ENCODE measurements around the gene PPTC7. TPM values are rescaled to one million over a fixed set of nuclear protein-coding genes. Genes with fewer than 3 reads are reported as not detected.
"Not testable (repeated sequence)": the region's sequence is repeated elsewhere in the genome, so short reads cannot be mapped to it uniquely, and the experiment has no call there.

The PPTC7 gene
- total RNA-seq, 1 donor from 2014 or later, result 42.4 TPM

DNA sequence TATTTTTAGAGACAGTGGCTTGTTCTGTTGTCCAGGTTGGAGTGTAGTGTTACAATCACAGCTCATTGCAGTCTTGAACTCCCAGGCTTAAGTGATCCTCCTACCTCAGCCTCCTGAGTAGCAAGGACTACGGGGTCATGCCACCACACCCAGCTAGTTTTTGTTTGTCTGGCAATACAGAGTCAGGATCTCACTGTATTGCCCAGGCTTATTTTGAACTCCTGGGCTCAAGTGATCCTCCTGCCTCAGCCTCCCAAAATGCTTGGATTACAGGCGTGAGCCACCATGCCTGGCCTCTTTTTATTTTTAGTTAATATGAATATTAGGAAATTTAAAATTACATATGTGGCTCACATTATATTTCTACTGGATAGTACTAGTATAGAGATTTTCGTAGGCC, 28.9 kb downstream of the PPTC7 start:
- peaks cover 33% of the 10 kb centered on the region for H3K4me1 Mint-ChIP-seq (ENCODE audit: low read depth)
- H3K9me3 Mint-ChIP-seq, result peaks cover 11% of the 10 kb centered on the region
- peaks cover 50% of the 10 kb centered on the region for H3K36me3 Mint-ChIP-seq (ENCODE audit: low read depth)
- H3K27me3 Mint-ChIP-seq (ENCODE audit: low read depth), result no peaks in the 10 kb centered on the region
- intact Hi-C loops (cut with micrococcal nuclease), result loop anchor here (10.0 kb wide), 1 partner anchor 271 kb away; no protein-coding TSS in a partner anchor
- H3K4me3 Mint-ChIP-seq (ENCODE audit: low read depth), result no peak overlapping the region
- no peak for DNase-seq (ENCODE audit: low spot score)
- H3K27ac Mint-ChIP-seq, result peak overlapping the region; percentile 3

DNA sequence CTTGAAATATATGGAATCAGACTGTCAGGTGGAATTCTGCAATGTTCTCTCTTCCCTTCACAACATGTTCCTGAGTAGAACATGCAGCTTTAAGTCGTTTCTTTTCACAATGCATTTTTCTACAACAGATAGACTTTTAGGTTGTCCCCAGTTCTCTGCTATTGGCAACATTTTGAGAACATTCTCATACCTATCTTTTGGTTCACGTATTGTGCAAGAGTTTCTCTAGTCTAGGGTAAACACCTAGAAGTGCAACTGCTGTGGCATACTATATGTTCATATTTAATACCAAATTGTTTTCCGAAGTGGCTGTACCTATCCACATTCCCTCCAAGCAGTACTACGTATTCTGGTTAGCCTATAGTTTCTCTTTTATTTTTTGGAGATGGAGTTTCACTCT, 32.1 kb downstream of the PPTC7 start:
- Mint-ChIP-seq H3K27me3 (ENCODE audit: low read depth) (no peaks in the 10 kb centered on the region), H3K36me3 (ENCODE audit: low read depth) (peaks cover 46% of the 10 kb centered on the region), H3K9me3 (no peaks in the 10 kb centered on the region), H3K4me3 (ENCODE audit: low read depth) (no peak overlapping the region), H3K4me1 (ENCODE audit: low read depth) (peaks cover 43% of the 10 kb centered on the region), H3K27ac (peak overlapping the region; percentile 35)
- intact Hi-C loops (cut with micrococcal nuclease), result loop anchor here (10.0 kb wide), 1 partner anchor 274 kb away; no protein-coding TSS in a partner anchor
- DNase-seq (ENCODE audit: low spot score), result no peak

DNA sequence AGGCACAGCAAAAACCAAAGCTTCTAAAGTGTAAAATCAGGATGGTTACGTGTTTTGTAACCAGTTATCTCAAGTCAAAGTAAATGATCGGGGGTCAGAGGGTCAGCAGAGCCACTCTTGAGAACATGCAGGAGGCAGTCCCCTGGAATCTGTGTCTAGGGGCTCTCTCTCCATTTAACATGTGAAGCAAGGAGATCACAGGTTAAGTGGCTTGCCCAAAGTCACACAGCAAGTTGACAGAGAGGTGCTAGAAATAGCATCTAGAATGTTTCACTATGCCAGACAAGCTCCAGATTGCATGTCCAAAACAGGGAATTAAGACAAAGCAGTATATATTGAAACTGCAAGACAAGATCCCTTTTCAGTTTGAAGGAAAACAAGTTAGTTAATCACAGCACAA, 33.4 kb downstream of the PPTC7 start:
- Mint-ChIP-seq H3K36me3 (ENCODE audit: low read depth) (peaks cover 52% of the 10 kb centered on the region), H3K4me1 (ENCODE audit: low read depth) (peaks cover 36% of the 10 kb centered on the region)

DNA sequence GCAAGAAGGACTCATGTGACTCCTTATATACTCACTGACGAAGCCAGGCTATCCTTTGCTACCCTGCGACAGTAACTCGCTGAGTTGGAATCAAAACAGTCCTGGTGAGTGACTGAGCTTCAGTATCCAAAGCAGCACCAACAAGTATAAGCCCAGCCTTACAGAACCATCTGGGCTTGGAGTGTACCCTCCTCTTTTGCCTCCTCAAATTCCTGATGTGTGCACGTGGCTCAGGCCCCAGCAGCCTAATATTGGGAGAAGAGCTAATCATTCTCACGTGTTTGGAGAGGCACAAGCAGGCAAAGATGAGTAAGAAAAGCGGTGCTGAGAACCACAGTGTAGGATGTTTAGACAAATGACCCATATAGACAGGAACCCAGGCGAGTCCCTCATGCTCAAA, 34.4 kb downstream of the PPTC7 start:
- H3K4me3 Mint-ChIP-seq (ENCODE audit: low read depth), result no peak overlapping the region
- no peak for DNase-seq (ENCODE audit: low spot score)
- H3K4me1 Mint-ChIP-seq (ENCODE audit: low read depth), result peaks cover 36% of the 10 kb centered on the region
- H3K36me3 Mint-ChIP-seq (ENCODE audit: low read depth), result peaks cover 59% of the 10 kb centered on the region
- intact Hi-C loops (cut with micrococcal nuclease), result no loop called here
- no peak overlapping the region for H3K27ac Mint-ChIP-seq
- no peaks in the 10 kb centered on the region for H3K9me3 Mint-ChIP-seq
- H3K27me3 Mint-ChIP-seq (ENCODE audit: low read depth), result no peaks in the 10 kb centered on the region

More for the DNA sequence above, 33.4 kb downstream of the PPTC7 start:
- Mint-ChIP-seq H3K27me3 (ENCODE audit: low read depth) (no peaks in the 10 kb centered on the region), H3K27ac (peak overlapping the region; percentile 39), H3K9me3 (no peaks in the 10 kb centered on the region), H3K4me3 (ENCODE audit: low read depth) (no peak overlapping the region)
- DNase-seq (ENCODE audit: low spot score), result no peak
- intact Hi-C loops (cut with micrococcal nuclease), result loop anchor here (10.0 kb wide), 1 partner anchor 275 kb away; no protein-coding TSS in a partner anchor

DNA sequence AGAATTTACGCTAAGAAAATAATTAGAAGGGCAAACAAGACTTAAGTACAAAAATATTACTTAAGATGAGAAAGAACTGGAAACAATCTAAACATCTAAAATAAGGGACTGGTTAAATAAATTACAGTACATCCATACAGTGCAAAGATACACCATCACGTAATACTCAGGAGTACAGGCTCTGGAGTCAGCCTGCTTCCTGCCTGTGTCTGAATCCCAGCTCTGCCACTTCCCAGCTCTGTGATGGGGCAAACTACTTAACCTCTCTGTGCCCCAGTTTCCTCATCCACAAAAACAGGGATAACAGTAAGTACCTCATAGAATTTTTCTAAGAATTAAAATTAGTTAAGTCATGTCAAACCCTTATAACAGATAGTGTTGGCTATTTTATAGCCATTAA, 36.0 kb downstream of the PPTC7 start:
- H3K27ac Mint-ChIP-seq, result no peak overlapping the region
- intact Hi-C loops (cut with micrococcal nuclease), result no loop called here
- no peaks in the 10 kb centered on the region for H3K27me3 Mint-ChIP-seq (ENCODE audit: low read depth)
- peaks cover 47% of the 10 kb centered on the region for H3K4me1 Mint-ChIP-seq (ENCODE audit: low read depth)
- H3K9me3 Mint-ChIP-seq, result no peaks in the 10 kb centered on the region
- H3K36me3 Mint-ChIP-seq (ENCODE audit: low read depth), result peaks cover 71% of the 10 kb centered on the region
- no peak for DNase-seq (ENCODE audit: low spot score)
- H3K4me3 Mint-ChIP-seq (ENCODE audit: low read depth), result no peak overlapping the region

DNA sequence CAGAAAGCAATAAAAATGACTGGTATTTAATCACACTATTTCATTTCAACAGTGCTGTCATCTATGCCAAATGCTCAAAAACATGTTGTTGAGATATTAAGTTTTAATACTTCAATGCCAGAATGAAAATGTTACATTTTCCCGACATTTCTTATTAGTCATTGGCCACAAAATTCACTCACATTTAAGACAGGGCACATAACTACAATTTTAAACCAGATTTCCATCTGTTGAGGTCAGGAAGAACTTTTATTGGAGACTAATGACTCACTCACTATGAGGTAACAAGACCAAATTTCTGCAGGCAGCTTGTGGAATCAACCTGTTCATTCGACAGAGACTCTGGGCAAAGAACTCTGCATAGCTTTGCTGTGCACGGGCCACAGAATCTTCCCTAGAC, 36.8 kb downstream of the PPTC7 start:
- Mint-ChIP-seq H3K27ac (no peak overlapping the region), H3K36me3 (ENCODE audit: low read depth) (peaks cover 68% of the 10 kb centered on the region), H3K27me3 (ENCODE audit: low read depth) (no peaks in the 10 kb centered on the region), H3K9me3 (no peaks in the 10 kb centered on the region), H3K4me1 (ENCODE audit: low read depth) (peaks cover 47% of the 10 kb centered on the region), H3K4me3 (ENCODE audit: low read depth) (no peak overlapping the region)
- no peak for DNase-seq (ENCODE audit: low spot score)
- intact Hi-C loops (cut with micrococcal nuclease), result no loop called here

DNA sequence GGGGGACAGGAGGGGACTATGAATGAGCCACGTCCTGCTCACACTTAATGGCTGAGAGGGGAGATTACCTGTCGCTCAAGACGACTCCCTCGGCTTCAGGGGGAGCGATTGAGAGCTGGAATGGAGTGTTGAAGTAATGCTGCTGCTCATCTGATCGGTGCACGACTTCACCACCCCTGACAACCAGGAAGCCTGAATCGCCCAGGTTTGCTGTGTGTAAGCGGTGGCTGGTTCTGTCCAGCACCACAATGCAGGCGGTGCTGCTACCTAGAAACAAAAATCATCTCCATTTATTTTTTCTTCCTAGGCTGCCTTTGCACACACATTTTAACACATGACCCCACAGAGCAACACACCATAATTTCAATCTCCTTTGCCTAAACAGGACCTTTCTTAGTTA, 37.3 kb downstream of the PPTC7 start:
- Mint-ChIP-seq H3K9me3 (no peaks in the 10 kb centered on the region), H3K4me3 (ENCODE audit: low read depth) (no peak overlapping the region), H3K36me3 (ENCODE audit: low read depth) (peaks cover 66% of the 10 kb centered on the region), H3K27me3 (ENCODE audit: low read depth) (no peaks in the 10 kb centered on the region), H3K4me1 (ENCODE audit: low read depth) (peaks cover 44% of the 10 kb centered on the region), H3K27ac (peak overlapping the region; percentile 47)
- intact Hi-C loops (cut with micrococcal nuclease), result no loop called here
- DNase-seq (ENCODE audit: low spot score), result no peak

DNA sequence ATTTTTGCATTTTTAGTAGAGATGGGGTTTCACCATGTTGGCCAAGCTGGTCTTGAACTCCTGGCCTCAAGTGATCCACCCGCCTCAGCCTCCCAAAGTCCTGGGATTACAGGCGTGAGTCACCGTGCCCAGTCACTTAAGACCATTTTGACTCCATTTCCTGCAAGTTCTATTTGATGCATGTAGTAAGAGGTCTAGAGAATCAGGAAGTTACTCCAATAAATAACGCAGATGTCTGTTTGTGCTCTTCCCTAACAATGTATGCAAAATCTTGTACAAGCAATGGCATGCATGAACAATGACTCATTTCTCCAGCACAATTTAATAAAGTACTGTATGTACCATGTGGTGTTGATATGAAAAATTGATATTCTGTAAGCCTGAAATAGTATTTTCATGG, 37.9 kb downstream of the PPTC7 start:
- H3K4me3 Mint-ChIP-seq (ENCODE audit: low read depth); H3K27ac Mint-ChIP-seq; H3K27me3 Mint-ChIP-seq (ENCODE audit: low read depth); DNase-seq (ENCODE audit: low spot score); H3K9me3 Mint-ChIP-seq; intact Hi-C loops (cut with micrococcal nuclease): not testable (repeated sequence)
- H3K4me1 Mint-ChIP-seq (ENCODE audit: low read depth), result peaks cover 42% of the 10 kb centered on the region
- H3K36me3 Mint-ChIP-seq (ENCODE audit: low read depth), result peaks cover 63% of the 10 kb centered on the region

DNA sequence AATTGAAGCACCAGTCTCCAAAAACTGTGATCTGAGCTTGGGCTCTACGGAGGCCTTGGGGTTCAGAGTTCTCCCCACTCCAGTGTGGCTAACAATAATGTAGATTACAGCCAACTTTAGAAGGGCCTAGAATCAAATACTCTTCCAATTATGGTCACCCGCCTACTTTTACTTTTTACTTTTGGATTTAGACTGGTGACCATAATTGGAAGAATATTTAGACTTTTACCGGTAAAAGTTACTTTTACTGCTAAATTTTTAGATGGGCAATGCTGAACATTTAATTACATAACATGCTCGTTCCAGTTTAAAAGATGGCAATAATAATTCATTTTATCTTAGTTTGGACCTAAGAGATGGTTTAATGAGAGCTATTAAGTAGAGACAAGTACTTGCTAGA, 39.2 kb downstream of the PPTC7 start:
- intact Hi-C loops (cut with micrococcal nuclease), result loop anchor here (2.0 kb wide), 1 partner anchor 19 kb away; no protein-coding TSS in a partner anchor
- Mint-ChIP-seq H3K9me3 (no peaks in the 10 kb centered on the region), H3K27me3 (ENCODE audit: low read depth) (no peaks in the 10 kb centered on the region), H3K36me3 (ENCODE audit: low read depth) (peaks cover 68% of the 10 kb centered on the region), H3K4me1 (ENCODE audit: low read depth) (peaks cover 36% of the 10 kb centered on the region), H3K27ac (no peak overlapping the region), H3K4me3 (ENCODE audit: low read depth) (no peak overlapping the region)
- no peak for DNase-seq (ENCODE audit: low spot score)

DNA sequence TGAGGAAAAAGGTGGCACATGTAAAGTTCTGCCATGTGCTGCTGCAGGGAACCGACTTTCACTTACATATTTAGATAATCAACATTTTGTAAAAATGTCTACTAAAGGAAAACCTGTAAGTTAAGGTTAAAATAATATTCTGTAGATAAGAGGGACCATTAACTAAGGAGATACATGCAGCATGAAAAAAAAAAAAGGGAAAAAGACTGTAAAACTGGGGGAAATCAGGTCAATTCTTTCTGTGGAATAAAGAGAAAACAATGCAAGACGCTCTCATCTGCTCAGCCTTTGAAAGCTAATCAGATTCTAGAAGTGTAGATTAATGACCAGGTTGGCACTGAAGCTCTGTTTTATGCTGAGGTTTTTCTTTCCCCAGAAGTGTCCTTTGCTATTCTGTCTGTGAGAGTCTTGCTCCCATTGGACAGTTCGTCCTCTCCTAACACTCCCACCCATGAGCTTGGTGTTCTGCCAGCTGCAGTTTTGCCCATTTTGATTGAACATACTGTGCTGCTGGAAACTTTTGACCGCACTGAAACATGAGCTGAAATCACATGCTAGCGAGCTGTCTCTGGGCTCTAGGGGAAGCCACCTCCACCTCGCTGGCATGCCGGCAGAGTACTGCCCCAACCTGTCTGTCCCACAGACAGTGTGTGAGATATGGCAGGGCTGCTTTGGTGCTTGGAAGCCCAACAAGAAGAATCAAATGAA, 39.7 kb downstream of the PPTC7 start:
- peaks cover 30% of the 10 kb centered on the region for H3K4me1 Mint-ChIP-seq (ENCODE audit: low read depth)
- peaks cover 70% of the 10 kb centered on the region for H3K36me3 Mint-ChIP-seq (ENCODE audit: low read depth)

DNA sequence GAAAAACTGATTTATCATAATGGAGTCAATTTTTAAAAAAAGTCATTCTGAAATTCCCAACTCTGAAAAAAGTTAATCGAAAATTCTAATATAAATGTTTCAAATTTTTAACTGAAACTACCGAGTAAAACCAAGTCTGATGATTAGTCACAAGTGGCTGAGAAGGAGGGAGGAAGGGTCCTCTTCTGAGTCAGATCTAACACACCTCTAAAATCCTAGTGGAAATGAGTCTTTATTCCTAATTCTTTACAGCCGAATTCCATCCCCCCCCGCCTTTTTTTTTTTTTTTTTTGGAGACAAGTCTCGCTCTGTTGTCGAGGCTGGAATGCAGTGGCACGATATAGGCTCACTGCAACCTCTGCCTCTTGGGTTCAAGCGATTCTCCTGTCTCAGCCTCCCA, 43.1 kb downstream of the PPTC7 start:
- H3K27me3 Mint-ChIP-seq (ENCODE audit: low read depth), result no peaks in the 10 kb centered on the region
- no peak overlapping the region for H3K27ac Mint-ChIP-seq
- peaks cover 17% of the 10 kb centered on the region for H3K4me1 Mint-ChIP-seq (ENCODE audit: low read depth)
- H3K9me3 Mint-ChIP-seq, result no peaks in the 10 kb centered on the region
- intact Hi-C loops (cut with micrococcal nuclease), result no loop called here
- no peak overlapping the region for H3K4me3 Mint-ChIP-seq (ENCODE audit: low read depth)
- peaks cover 71% of the 10 kb centered on the region for H3K36me3 Mint-ChIP-seq (ENCODE audit: low read depth)
- no peak for DNase-seq (ENCODE audit: low spot score)

More for the DNA sequence above, 39.7 kb downstream of the PPTC7 start:
- Mint-ChIP-seq H3K27ac (peak overlapping the region; percentile 62), H3K9me3 (no peaks in the 10 kb centered on the region), H3K4me3 (ENCODE audit: low read depth) (no peak overlapping the region), H3K27me3 (ENCODE audit: low read depth) (no peaks in the 10 kb centered on the region)
- DNase-seq (ENCODE audit: low spot score), result no peak
- intact Hi-C loops (cut with micrococcal nuclease), result loop anchor here (2.0 kb wide), 1 partner anchor 19 kb away; no protein-coding TSS in a partner anchor

DNA sequence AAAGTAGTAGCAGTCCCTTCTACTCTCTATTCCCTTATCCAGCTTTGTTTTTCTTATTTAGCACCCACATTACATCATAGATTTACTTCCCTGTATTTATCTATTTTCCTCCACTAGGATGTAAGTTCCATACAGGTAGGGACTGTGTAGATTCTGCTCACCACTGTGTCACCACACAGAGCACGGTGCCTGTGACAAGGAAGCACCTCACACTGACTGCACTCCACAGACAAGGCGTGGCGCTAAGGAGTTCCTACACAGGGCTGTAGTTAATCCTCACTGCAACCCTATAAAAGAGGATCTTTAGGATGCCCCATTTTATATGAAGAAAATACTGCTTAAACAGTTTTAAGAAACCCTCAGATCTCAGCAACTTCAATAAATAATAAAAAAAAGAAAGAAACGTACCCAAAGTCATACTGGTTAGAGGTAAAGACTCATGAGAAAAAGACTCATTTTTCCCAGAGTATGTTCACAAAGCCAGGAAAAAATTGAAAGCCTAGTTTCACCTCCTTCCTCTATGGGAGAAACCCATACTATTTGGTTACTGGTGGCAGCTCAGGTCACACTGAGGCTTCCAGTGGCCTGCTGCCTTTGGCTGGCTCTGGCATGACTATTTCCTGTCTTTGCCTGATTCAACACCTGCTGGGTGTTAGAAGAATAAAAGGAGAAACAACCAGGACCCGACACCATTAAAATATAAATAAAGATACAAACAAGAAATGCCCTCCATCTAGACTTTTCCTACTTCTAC, 44.1 kb downstream of the PPTC7 start:
- Mint-ChIP-seq H3K4me3 (ENCODE audit: low read depth) (no peak overlapping the region), H3K27ac (peak overlapping the region; percentile 28)

More for the DNA sequence above, 44.1 kb downstream of the PPTC7 start:
- intact Hi-C loops (cut with micrococcal nuclease), result no loop called here
- Mint-ChIP-seq H3K9me3 (no peaks in the 10 kb centered on the region), H3K36me3 (ENCODE audit: low read depth) (peaks cover 75% of the 10 kb centered on the region), H3K4me1 (ENCODE audit: low read depth) (peaks cover 24% of the 10 kb centered on the region), H3K27me3 (ENCODE audit: low read depth) (no peaks in the 10 kb centered on the region)
- no peak for DNase-seq (ENCODE audit: low spot score)
